CD4-positive, alpha-beta T cell treated with Interleukin-21 for 1 hour (primary cell): ENCODE data around the gene YPEL4.

Experiments
- DNase-seq: peaks from one replicate; pipeline ENCODE4 v3.0.0-alpha.2; 2020

Gene YPEL4

DNA sequence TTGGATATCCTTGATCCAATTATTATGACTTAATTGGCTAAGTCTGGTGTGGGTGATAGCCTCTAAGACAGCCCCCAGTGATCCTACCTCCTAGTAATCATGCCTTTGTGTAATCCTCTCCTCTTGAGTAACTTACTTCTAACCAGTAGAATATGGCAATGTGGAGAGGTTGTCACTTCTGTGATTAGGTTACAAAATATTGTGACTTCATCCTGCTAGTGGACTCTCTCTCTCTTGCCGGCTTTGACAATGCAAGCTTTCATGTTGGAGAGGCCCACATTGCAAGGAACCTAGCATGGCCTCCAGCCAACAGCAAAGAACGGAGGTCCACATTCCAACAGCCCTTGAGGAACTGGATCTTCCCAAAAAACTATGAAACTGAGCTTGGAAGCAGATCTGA is 19.5 kb downstream of the YPEL4 start:
- DNase-seq: no peak

DNA sequence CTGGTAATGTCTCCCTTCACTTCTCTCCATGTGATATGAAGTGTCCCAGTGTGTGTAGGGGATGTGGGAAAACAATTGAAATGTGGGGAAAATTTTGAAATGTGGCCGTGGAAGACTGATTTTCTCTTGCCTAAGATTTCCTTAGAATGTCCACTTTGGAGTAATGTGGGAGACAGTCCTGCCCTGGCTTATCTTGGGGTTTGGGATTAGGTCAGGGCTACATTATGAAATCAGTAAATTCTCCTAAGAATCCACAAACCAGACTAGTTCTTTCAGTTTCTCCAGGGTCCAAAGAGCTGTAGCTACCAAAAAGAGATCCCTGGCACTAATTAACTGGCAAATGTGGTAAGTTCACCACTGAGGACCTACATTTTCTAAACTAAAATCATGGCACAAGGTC is 22.8 kb downstream of the YPEL4 start:
- no peak for DNase-seq

DNA sequence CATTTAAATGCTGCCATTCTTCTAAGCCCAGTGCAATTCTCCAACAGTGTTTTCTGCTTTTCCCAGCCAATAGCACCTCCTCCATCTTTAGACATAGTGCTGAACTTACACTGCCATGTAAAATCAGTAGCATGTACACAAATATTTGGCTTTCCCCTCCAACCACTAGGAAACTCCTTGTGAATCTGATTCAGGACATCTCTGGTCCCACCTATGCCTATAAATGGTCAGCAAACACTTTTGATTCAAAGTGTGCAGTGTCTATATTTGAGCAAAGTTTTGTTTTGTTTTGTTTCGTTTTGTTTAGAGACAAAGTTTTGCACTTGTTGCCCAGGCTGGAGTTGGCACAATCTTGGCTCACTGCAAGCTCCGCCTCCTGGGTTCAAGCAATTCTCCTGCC is 24.8 kb downstream of the YPEL4 start:
- no peak for DNase-seq

DNA sequence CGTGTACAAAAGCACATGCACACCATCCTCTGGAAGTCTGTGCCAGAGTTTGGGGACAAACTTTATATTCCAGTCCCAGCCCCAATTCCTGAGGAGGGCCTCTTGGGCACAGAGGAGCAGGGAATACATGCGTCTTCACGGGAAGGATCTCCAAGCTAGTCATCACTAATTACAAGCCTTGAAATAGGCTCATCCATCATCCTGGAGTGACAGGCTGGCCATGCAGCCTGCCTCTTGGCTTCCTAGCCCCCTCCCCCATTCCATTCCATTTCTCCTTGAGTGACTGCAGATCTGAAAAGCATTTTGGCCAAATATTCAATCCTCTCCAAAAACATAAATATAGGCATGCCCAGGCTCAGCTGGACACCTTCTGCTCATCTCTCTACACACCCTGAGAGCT is 27.4 kb downstream of the YPEL4 start:
- no peak for DNase-seq

DNA sequence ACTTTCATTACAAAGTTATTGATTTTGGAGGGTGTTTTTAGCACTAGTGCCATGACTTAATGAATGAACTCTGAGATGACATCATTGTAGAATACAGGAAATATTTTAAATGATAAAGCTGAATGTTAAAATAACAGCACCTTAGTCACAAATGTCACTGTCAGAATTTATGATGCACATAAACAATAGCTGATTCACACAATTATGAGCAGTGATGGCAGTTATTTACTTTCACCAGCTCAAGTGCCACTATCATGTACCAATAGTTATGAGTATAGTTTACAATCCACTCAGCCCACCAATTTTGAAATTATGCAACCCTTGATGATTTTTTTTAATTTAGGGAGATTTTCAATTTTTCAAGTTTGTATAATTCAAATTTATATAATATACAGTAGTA is 29.2 kb downstream of the YPEL4 start:
- DNase-seq: no peak

DNA sequence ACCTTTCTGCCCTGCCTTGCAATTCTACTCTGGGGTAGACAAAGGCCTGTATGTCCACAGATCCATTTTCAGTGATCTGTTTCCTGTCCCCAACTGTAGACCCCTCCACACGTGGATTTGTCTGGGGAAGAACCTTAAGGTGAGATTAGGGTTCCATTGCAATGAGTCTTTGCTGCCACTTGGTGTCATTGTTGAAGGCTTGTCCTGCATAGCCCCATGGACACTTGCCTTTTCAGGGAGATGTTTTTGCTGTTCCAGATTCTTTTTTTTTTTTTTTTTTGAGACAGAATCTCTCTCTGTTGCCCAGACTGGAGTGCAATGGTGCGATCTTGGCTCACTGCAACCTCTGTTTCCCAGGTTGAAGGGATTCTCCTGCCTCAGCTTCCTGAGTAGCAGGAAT is 30.4 kb downstream of the YPEL4 start:
- no peak for DNase-seq

DNA sequence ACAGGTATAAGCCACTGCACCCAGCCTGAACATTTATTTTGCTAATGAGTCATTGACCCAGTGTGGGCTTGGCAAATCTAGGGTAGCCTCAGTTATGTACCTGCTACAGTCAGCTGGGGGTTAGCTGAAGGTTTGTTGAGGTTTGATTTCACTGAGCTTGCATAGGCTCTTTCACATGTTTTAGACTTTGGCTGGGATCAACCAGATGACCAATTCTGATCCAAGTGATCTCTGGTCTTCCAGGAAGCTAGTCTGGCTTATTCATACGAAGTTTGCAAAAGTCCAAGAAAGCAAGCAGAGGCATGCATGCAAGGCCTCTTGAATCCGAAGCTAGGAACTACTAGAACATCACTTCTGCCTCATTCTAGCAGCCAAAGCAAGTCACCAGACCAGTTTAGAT is 31.3 kb downstream of the YPEL4 start:
- DNase-seq: no peak

DNA sequence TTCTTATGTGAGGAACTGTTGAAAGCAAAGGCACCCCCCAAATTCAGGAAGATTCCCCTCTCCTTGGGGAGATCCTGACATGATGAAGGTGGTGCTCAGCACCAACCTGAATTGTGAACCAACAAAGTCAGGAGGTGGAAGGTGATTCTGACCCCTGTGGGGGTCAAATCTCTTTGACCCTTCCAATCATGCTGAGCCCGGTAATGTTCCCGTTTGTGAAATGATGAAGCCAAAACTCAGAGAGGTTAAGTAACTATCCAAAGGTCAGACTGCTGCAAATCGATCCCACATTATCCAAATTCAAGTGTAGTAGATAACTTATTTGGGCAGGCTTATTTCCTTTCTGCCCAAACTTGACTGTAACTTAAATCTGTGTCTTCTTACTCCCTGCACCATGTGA is 33.1 kb downstream of the YPEL4 start:
- DNase-seq: no peak

DNA sequence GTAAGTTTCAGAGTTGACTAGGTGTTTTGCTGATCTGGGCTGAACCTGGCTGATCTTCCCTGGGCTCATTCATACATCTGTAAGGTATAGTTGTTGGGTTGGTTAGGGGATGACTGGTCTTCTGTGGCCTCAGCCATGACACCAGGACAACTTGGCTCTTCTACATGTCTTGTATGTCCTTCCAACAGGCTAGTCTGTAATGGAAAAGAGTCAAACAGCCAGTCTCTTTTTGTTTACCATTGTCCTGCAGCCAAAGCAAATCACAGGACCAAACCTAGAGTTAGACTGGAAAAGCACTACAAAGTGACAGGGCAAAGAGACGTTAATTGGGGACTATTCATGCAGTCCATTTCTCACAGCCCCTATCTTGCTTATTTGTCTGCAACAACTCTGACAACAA is 34.4 kb downstream of the YPEL4 start:
- no peak for DNase-seq

DNA sequence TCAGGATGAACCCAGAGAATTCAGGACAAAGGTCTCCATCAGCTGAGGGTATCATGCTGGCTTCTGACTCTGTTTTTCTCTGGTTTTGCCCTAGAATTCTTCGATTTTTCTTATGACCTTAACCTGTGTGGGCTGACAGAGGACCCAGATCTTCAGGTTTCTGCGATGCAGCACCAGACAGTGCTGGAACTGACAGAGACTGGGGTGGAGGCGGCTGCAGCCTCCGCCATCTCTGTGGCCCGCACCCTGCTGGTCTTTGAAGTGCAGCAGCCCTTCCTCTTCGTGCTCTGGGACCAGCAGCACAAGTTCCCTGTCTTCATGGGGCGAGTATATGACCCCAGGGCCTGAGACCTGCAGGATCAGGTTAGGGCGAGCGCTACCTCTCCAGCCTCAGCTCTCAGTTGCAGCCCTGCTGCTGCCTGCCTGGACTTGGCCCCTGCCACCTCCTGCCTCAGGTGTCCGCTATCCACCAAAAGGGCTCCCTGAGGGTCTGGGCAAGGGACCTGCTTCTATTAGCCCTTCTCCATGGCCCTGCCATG is 35.4 kb downstream of the YPEL4 start:
- no peak for DNase-seq

DNA sequence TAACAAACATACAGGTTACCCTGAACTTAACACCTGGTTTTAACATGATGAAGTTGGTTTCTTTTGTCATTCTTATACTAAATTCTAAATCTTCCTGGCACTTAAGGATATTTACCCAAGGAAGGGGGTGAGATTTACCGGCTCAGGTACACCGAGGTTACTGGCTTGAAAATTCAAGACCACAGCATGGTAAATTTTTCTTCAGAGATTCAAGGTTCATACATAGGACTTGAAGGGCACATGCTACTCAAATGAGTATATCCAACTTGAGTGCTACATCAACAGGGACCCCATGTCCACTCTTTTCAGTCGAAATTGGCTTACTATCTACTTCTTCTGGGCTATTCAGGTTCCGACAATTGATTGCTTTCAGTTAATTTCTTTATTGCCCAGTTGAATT is 39.5 kb downstream of the YPEL4 start:
- no peak for DNase-seq

DNA sequence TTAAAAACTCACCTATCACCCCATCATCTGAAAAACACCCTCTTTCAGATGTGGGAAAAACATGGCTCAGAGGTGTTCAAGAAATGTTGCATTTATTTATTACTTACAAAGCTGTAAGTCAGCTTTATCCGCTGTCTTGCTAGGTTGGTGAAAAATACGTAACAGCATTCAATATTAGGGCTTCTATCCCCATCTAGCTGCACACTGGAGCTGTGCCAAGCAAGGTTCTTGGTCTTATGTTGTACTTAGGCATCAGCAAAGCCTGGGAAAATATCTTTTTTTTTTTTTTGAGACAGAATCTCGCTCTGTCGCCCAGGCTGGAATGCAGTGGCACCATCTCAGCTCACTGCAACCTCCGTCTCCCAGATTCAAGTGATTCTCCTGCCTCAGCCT is 44.7 kb downstream of the YPEL4 start:
- no peak for DNase-seq

DNA sequence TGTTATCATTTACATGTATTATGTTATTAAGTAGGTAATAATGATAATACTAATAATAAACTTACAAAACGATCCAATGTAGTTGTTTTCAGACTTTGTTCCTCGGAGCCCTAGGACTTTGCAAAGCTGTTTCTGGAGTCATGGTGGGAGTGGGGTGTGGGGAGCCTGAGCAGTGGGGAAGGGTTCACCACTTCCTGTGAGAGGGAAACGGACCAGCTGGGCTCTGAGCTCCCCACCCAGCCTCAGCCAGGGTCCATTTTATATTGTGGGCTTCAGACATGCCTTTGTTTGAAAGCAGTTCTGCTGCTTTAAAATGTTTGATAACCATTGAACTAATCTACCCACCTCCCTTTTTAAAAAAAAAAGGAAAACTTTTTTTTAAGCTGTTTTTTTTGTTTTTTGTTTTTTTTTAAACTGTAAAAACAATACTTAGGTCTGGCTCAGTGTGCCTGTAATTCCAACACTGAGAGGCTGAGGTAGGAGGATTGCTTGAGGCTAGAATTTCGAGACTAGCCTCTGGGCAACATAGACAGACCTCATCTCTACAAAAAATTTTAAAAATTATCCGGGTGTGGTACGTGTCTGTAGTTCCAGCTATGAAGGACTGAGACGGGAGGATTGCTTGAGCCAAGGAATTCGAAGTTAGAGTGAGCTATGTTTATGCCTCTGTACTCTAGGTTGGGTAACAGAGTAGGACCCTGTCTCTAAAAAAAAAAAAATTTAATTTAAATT is 45.2 kb downstream of the YPEL4 start:
- no peak for DNase-seq

DNA sequence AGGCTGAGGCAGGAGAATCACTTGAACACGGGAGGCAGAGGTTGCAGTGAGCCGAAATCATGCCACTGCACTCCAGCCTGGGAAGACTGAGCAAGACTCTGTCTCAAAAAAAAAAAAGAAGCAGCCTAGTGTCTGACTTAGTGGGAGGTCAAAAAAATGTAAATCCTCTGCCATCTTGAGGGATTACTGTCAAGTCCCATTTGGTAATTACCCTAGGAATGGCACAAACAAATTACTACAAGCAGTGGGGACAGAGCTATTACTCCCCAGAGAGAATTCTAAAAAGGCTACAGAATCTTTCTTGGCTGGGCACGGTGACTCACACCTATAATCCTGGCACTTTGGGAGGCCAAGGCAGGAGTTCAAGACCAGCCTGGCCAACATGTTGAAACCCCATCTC is 48.4 kb downstream of the YPEL4 start:
- DNase-seq: no peak

DNA sequence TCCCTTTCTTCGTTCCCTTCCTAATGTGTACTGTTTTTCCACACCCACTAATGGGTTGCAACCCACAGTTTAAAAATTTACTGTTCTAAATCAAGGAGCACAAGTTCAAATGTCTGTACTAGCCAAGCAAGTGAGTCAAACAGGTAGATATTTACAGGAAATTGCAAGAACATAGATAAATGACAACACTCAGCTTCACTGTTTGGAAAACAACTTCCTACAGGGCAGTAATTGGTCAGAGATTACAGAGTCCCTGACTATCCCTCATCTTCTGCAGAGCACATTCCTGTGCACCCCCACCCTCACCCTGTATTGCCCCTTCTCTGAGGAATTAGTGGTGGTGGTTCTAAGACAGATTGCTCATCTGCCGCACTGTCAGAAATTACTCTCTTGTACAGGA is 50.3 kb downstream of the YPEL4 start:
- no peak for DNase-seq

DNA sequence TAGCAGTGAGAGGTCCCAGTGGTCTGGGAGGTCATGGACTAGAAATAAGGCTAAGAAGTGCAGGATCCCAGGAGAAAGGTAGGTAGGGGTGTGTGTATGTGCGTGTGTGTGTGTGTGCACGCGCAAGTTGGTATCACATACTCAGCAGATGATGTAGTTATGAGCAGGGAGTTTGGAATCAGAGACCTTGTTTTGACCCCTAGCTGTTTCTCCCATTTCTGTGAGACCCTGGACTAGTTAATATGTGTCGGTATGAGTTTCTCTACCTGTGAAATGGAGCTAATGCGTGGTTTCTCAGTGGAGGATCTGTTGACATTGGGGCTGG is 50.9 kb downstream of the YPEL4 start:
- no peak for DNase-seq

DNA sequence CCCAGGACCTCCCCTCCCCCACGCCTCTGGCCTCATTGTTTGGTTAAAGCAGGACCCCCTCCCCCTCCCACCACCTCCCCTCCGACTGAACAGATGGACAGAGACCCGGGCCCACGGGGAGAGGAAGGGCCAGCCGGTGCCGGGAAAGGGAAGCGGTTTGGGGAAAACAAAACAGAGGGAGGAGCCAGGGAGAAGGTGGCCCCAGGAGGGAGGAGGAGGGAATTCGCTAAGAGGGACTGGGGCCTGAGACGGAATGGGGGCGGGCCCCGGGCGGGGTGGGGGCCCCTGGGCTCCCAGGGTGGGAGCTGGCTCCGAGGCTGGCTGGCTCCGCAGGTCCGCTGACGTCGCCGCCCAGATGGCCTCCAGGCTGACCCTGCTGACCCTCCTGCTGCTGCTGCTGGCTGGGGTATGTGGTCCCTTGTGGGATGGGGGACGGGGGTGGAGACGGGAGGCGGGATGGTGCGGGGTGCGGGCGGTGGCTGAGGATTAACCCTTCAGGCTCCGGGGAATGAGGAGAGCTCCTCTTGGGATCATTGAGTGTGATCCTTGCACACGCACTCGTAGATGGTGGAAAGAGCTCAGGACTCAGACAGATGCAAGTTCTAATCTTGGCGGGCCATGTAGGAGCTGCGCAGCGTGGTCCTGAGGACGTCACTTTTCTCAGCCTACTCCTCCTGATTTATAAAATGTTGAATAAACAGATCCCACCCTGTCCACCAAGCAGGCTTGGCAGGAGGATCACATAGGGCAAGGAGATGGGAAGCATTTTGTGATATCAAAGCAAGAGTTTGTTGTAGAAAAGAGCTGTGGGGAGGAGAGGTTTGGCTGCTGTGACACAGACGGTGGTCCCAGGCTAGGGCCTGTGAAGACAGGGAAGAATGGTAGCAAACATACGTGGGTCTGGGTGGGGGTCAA is 51.5 kb downstream of the YPEL4 start:
- no peak for DNase-seq

DNA sequence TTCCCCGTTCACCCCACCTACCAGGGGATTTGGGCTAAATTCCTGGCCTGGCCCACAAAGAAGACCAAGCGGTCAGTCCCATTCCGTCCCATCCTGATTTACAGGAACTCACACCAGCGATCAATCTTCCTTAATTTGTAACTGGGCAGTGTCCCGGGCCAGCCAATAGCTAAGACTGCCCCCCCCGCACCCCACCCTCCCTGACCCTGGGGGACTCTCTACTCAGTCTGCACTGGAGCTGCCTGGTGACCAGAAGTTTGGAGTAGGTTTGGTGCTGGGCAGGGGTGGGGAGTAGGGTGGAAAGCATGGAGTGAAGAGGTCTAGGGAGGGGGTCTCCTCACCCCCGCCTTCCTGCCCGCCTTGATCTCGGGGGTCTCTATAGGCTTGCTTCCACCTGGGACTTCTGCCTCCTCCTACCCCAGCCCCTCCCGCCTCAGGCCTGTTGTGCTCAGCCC is 52.2 kb downstream of the YPEL4 start, which contains the start of gene SERPING1:
TSS of gene SERPING1 (plus strand) at position 225 of the 455 bp plus-strand sequence. CDS start 586 bp downstream, outside the sequence.
- no peak for DNase-seq

DNA sequence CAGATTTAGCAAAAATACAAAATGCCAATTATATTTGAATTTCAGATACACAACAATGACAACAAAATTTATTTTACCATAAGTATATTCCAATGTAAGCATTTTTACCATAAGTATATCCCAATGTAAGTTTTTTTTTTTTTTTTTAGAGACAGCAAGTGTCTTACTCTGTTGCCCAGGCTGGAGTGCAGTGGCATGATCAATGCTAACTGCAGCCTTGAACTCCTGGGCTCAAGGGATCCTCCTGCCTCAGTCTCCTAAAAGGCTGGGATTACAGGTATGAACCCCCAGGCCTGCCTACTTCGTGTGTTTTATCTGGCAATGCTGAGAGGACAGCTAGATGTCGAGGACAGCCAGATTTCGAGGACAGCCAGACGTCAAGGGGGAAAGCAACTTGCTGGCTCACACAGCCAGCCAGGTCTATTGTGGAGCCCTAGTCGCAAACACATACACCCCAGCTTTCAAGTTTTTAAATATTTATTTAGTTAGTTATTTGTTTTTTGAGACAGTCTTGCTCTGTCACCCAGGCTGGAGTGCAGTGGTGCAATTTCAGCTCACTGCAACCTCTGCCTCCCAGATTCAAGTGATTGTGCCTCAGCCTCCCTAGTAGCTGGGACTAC is 53.3 kb downstream of the YPEL4 start:
- DNase-seq: no peak
